GM19193 (cell line): ENCODE measurements around the gene NOVA1.

Experiments used
- POLR2A ChIP-seq: IDR thresholded peaks from 4 replicates; pipeline ENCODE4 v1.6.1; 2011; ENCODE audit not compliant: insufficient read depth, insufficient read length; ENCODE audit errors: extremely low read depth

NOVA1 gene

GRCh38 chr14:26525085-26525484 is 72.7 kb downstream of the NOVA1 start:
- TF ChIP-seq POLR2A: no peak

- no peak for TF ChIP-seq POLR2A
Measured at GRCh38 chr14:26522967-26523366, 74.9 kb downstream of the NOVA1 start.

GRCh38 chr14:26517771-26518170 is 80.1 kb downstream of the NOVA1 start:
- no peak for TF ChIP-seq POLR2A

GRCh38 chr14:26500028-26500427 is 97.8 kb downstream of the NOVA1 start:
- TF ChIP-seq POLR2A: no peak

- TF ChIP-seq POLR2A: no peak
Measured at GRCh38 chr14:26499546-26499945, 98.3 kb downstream of the NOVA1 start.

GRCh38 chr14:26486922-26487321 is 110.9 kb downstream of the NOVA1 start:
- no peak for TF ChIP-seq POLR2A

GRCh38 chr14:26484562-26484961 is 113.3 kb downstream of the NOVA1 start:
- TF ChIP-seq POLR2A: no peak

- no peak for TF ChIP-seq POLR2A
Measured at GRCh38 chr14:26478967-26479366, 118.9 kb downstream of the NOVA1 start.

GRCh38 chr14:26466862-26467261 is 131.0 kb downstream of the NOVA1 start:
- no peak for TF ChIP-seq POLR2A

- no peak for TF ChIP-seq POLR2A
Measured at GRCh38 chr14:26463136-26463535, 134.7 kb downstream of the NOVA1 start.

GRCh38 chr14:26454105-26454504 is 143.7 kb downstream of the NOVA1 start:
- no peak for TF ChIP-seq POLR2A

GRCh38 chr14:26448181-26448855 is 149.5 kb downstream of the NOVA1 start:
- no peak for TF ChIP-seq POLR2A

- TF ChIP-seq POLR2A: no peak
Measured at GRCh38 chr14:26444822-26445221, 153.0 kb downstream of the NOVA1 start.

GRCh38 chr14:26443654-26444053 is 154.2 kb downstream of the NOVA1 start:
- no peak for TF ChIP-seq POLR2A

GRCh38 chr14:26429205-26429604 is 168.6 kb downstream of the NOVA1 start:
- TF ChIP-seq POLR2A: no peak

- no peak for TF ChIP-seq POLR2A
Measured at GRCh38 chr14:26427097-26427496, 170.7 kb downstream of the NOVA1 start.

GRCh38 chr14:26424537-26424936 is 173.3 kb downstream of the NOVA1 start:
- TF ChIP-seq POLR2A: no peak
